EH (cell line): ENCODE data around the gene ZDHHC6.
"Not testable (repeated sequence)": the region's sequence is repeated elsewhere in the genome, so short reads cannot be mapped to it uniquely, and the experiment has no call there.

Source experiments
- DNase-seq: peaks from one replicate; pipeline ENCODE4 v3.0.0-alpha.2; 2015; ENCODE audit warnings: low read depth

Gene ZDHHC6

GRCh38 chr10:112442063-112442462 is 4.7 kb downstream of the ZDHHC6 start:
- no peak for DNase-seq

GRCh38 chr10:112441520-112441919 is 5.2 kb downstream of the ZDHHC6 start:
- no peak for DNase-seq

GRCh38 chr10:112438356-112438755 is 8.4 kb downstream of the ZDHHC6 start:
- no peak for DNase-seq

- DNase-seq = peak; percentile 47
Observed at GRCh38 chr10:112434988-112435619, 11.6 kb downstream of the ZDHHC6 start.

- DNase-seq = no peak
Observed at GRCh38 chr10:112433136-112433535, 13.6 kb downstream of the ZDHHC6 start.

GRCh38 chr10:112429654-112430230 is 17.0 kb downstream of the ZDHHC6 start:
- DNase-seq = no peak

GRCh38 chr10:112429147-112429546 is 17.6 kb downstream of the ZDHHC6 start:
- DNase-seq = no peak

GRCh38 chr10:112426111-112426510 is 20.6 kb downstream of the ZDHHC6 start:
- no peak for DNase-seq

GRCh38 chr10:112424651-112425050 is 22.1 kb downstream of the ZDHHC6 start:
- DNase-seq = no peak

GRCh38 chr10:112421731-112422130 is 25.0 kb downstream of the ZDHHC6 start:
- DNase-seq = no peak

- no peak for DNase-seq
Observed at GRCh38 chr10:112412696-112413095, 34.0 kb downstream of the ZDHHC6 start.

- no peak for DNase-seq
Observed at GRCh38 chr10:112409755-112410154, 37.0 kb downstream of the ZDHHC6 start.

GRCh38 chr10:112409299-112409698 is 37.4 kb downstream of the ZDHHC6 start:
- no peak for DNase-seq

GRCh38 chr10:112407696-112408095 is 39.0 kb downstream of the ZDHHC6 start:
- DNase-seq = no peak

- DNase-seq = not testable (repeated sequence)
Observed at GRCh38 chr10:112406806-112407205, 39.9 kb downstream of the ZDHHC6 start.

GRCh38 chr10:112404617-112405016 is 42.1 kb downstream of the ZDHHC6 start:
- DNase-seq = peak; percentile 4

- no peak for DNase-seq
Observed at GRCh38 chr10:112402917-112403316, 43.8 kb downstream of the ZDHHC6 start.

- DNase-seq = no peak
Observed at GRCh38 chr10:112397592-112397991, 49.1 kb downstream of the ZDHHC6 start.

- DNase-seq = no peak
Observed at GRCh38 chr10:112395809-112396530, 50.7 kb downstream of the ZDHHC6 start.

GRCh38 chr10:112394475-112394875 is 52.2 kb downstream of the ZDHHC6 start:
- DNase-seq = no peak

- DNase-seq = no peak
Observed at GRCh38 chr10:112393827-112394226, 52.9 kb downstream of the ZDHHC6 start.

GRCh38 chr10:112393341-112393740 is 53.4 kb downstream of the ZDHHC6 start:
- DNase-seq = no peak

GRCh38 chr10:112390125-112390703 is 56.5 kb downstream of the ZDHHC6 start:
- DNase-seq = no peak
